Activated CD8-positive, alpha-beta memory T cell treated with anti-CD3 and anti-CD28 coated beads, Interleukin-2, amount 50 U/mL, for 48 hours (primary cell): ENCODE results near the gene STX12.
A peak's percentile ranks its signal among the peaks of the same experiment; 100 is the strongest.
"Not testable (repeated sequence)": the region's sequence is repeated elsewhere in the genome, so short reads cannot be mapped to it uniquely, and the experiment has no call there.

ENCODE experiments used
- DNase-seq: peaks from one replicate; pipeline ENCODE4 v3.0.0-alpha.2; 2020

The STX12 gene

DNA sequence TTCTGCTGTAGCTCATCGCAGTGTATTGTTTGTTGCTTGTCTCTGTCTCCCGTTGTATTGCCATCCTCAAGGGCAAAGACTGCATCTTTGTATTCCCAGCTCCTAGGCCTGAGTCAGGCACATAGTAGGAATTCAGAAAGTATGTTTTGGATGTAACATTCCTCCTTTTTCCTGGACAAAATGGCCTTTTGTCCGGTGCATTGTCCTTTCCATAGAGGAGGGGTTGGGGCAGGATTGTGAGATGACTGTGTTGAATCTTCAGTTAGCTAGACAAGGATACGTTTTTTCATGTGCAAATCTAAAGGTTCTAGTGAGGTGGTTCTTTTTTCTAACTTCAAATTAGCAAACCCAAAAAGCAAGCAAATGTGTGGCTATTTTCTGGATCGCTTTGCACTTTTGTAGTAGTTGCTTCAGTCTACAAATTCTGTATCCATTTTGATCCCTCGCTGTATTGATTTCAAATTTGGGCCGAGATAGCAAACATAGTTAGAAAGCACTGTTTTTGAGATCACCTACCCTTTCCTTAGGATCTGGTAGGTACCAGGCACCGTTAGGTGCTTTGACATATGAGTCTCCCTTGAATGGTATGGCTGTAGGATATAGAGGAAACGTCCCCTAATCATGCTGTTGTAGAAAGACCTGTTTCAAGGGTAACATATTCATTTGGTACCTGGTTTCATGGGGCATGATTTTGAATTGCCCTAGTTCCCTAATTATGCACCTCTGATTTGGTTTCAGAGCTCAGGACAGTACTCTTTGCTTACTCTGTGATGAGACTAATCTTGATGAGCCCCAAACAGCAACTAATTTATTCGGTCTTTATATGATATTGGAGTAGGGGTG lies 58.8 kb downstream of the STX12 start:
- no peak for DNase-seq

- DNase-seq, result no peak
Observed at GRCh38 chr1:27832762-27833161, 59.7 kb downstream of the STX12 start.

DNA sequence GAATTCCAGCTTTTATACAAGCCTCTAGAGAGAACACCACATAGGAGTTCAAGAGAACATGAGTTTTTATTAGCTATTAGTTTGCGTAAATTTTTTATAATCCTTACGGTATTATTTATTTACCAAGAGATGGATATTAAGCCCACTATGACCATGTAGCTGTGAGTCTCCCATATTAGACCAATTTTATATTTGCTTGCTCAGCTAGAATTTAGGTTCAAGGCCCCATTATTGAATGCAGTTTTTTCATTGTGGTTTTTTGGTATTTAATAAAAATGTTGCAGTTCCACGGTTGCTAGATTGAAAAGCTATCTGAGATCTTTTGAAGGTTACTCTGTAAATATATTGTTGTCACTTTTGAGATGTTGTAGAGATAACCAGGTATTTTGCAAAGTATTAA lies 60.5 kb downstream of the STX12 start:
- no peak for DNase-seq

DNA sequence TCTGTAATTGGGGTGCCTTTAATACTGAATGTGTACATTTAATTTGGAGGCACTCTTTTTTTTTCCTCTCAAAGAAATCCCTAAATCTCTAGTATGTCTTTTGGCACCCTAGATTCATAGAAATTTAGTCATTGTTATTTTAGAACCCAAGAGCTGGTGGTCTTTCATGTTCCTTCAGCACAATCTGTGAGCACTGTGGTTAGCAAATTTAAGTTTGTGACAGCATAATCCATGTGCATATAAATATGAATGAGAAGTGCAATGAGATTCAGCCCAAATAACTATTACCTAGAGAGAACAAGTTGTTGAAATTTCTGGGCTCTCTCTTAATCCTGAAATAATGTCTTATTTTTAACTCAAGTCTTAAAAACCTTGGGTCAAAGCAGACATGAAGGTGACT lies 62.0 kb downstream of the STX12 start:
- no peak for DNase-seq

DNA sequence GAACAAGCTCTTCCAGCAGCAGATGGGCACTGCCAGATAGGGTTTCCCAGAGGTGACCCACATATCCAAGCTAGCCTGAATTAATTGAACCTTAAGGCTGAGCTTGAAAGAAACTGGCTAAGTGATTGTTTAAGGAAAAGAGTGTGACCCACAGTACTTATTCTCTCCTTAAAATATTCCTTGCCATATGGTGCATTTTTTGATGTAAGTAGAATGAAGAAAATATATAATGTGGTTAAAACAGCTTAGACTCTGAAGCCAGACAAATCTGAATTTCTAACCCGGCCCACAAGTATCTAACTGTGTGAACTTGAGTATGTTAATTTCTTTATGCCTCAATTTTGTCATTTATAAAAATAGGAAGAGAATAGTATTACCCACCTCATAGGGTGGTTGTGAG lies 62.5 kb downstream of the STX12 start:
- DNase-seq, result no peak

DNA sequence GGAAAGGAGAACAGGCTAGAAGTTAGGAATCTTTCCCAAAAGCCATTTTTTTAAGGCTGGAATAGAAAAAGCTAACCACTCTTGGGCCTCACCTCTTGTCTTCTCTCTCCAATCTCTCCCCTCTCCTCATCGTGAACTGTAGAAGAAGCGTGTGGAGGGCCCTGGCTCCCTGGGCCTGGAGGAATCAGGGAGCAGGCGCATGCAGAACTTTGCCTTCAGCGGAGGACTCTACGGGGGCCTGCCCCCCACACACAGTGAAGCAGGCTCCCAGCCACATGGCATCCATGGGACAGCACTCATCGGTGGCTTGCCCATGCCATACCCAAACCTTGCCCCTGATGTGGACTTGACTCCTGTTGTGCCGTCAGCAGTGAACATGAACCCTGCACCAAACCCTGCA lies 76.9 kb downstream of the STX12 start:
- DNase-seq, result no peak

DNA sequence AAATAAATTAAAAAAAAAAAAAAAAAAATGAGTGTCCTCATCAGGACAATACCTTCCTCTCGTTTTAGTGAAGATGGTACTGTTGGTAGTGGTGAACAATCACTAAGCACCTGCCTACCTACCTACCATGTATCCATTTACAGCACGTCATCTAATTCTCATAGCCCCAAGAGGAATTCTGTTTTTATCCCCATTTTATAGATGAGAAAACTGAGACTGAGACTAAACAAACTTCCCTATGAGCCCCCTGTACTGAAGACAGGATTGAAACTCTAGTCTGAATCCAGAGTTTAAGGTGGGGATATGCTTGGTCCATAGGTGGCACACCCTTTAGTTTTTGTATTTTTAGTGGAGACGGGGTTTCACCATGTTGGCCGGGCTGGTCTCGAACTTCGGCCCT lies 82.1 kb downstream of the STX12 start:
- DNase-seq, result no peak

DNA sequence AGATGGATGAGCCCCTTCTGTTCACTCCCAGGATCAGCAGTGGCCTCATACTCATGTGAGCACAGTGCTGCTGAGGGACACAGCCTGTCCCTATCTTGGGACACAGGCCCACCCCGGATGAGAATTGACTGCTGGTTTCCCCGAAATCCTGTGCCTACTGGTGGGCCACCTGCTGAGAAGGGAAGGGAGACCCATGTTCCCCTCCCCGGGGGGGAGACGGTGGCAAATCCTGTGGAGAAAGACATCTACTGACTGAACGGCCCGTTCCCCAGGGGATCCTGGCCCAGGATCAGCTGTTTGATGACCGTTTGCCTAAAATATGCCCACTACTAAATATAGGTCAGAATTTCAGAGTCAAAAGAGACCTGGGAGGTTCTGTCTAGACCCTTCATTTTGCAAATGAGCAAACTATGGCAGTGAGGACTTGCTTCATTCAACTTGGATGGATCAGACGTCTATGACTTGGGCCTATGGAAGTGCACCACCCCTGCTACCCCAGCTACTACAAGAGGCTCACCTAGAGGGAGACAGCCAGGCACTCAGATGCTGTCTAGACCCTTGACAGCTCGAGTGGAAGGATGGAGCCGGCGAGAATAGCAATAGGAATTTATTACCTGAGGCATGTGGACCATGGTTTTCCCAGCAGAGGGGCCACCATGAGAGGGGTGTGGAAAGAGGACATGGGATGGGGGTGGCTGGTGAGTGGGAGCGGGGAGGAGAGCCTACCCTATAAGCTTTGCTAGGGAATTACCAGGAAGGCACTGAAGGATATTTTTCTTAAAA lies 83.7 kb downstream of the STX12 start:
- no peak for DNase-seq

DNA sequence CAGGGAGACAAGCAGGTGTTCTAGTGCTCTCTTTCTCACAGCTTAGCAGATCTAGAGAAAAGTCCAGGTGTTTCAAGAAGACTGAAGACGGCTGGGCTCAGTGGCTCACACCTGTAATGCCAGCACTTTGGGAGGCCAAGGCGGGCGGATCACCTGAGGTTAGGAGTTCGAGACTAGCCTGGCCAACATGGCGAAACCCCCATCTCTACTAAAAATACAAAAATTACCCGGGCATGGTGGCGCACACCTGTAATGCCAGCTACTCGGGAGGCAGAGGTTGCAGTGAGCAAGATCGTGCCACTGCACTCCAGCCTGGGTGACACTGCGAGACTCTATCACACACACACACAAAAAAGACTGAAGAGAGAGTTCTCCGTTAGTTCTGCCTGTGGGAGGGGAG lies 84.5 kb downstream of the STX12 start:
- not testable (repeated sequence) for DNase-seq

DNA sequence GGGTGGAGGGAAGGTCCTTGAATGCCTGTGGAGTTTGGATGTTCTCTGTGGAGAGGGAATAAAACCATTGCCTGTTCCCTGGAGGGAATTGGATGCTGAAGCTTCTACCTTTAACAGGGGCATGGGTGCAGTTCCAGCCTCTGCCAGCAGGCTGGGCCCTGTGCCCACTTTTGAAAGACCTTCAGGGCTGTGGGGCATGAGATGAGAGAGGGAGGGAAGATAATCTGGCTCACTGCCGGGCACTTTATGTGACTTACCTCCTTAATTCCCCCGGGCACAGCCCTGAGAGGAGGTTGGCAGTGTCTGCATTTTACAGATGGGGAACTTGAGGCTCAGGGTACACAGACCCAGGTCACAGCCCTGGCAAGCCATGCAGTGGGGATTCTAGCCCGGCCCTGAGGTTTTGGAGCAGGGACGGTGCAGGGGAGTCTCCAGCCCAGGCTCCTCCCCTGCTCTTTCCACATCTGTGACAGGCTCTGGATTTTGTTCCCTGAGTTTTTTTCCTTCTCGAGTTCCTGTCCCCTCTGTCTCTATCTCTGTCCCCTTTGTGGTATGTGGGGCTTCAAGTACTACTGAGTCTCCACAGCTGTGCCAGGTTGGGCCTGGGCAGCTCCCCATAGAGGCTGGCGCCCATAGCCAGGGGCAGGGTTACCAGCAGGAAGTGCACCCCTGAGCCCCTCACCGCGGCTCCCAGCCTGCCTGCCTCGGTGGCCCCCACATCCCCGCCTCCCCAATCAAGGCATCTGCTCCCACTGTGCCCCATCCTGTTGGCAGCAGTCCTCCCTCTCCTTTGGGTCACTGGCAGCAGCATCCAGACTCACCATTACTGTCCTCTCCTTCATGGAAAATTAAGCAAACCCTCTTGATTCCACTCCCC lies 85.3 kb downstream of the STX12 start:
- peak; percentile 91 for DNase-seq

DNA sequence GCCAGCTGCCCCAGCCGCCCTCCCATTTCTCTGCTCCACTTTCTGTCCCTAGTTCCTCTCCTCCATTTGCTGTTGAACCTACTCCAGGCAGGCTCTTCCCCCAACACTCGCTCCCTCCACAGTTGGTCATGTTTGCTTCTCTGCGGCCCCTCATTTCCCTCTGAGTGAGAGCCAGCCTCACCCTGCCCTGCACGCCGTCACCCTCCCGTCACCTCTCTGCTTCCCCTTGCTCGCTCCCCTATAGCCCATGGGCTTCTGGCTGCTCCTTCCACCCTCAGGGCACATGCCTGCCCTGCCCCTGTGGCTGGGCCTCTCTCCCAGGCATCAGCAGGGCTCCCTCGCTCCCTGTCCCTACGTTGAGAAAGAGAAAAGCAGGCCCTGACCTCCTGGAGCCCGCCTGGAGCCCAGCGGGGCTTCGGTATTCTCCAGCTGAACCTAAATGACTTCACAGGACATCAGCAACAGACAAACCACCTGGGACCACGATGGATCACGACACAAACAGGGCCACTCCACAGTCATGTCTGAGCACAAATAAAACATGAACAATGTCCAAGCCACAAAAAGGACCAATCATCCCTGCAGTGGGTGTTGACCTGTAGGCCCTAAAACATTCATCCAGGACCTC lies 86.0 kb downstream of the STX12 start:
- no peak for DNase-seq

GRCh38 chr1:27861436-27861835 lies 88.4 kb downstream of the STX12 start:
- no peak for DNase-seq

GRCh38 chr1:27862004-27862403 lies 89.0 kb downstream of the STX12 start:
- DNase-seq, result no peak

- DNase-seq, result no peak
Observed at GRCh38 chr1:27862671-27863537, 89.9 kb downstream of the STX12 start.

DNA sequence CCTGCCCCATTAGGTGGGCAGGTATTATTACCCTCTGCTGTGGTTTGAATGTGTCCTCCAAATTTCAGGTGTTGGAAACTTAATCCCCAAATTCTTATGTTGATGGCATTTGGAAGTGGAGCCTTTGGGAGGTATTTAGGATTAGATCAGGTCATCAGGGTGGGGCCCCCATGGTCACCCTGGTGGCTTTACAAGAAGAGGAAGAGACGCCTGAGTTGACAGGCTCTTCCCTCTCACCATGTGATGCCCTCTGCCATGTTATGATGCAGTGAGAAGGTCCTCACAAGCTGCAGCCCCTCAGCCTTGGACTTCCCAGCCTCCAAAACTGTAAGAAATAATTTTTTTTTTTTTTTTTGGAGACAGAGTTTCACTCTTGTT lies 90.5 kb downstream of the STX12 start:
- no peak for DNase-seq

- no peak for DNase-seq
Observed at GRCh38 chr1:27864264-27864895, 91.4 kb downstream of the STX12 start.

GRCh38 chr1:27865821-27866220 lies 92.8 kb downstream of the STX12 start:
- DNase-seq, result no peak

- no peak for DNase-seq
Observed at GRCh38 chr1:27868556-27868931, 95.5 kb downstream of the STX12 start.

DNA sequence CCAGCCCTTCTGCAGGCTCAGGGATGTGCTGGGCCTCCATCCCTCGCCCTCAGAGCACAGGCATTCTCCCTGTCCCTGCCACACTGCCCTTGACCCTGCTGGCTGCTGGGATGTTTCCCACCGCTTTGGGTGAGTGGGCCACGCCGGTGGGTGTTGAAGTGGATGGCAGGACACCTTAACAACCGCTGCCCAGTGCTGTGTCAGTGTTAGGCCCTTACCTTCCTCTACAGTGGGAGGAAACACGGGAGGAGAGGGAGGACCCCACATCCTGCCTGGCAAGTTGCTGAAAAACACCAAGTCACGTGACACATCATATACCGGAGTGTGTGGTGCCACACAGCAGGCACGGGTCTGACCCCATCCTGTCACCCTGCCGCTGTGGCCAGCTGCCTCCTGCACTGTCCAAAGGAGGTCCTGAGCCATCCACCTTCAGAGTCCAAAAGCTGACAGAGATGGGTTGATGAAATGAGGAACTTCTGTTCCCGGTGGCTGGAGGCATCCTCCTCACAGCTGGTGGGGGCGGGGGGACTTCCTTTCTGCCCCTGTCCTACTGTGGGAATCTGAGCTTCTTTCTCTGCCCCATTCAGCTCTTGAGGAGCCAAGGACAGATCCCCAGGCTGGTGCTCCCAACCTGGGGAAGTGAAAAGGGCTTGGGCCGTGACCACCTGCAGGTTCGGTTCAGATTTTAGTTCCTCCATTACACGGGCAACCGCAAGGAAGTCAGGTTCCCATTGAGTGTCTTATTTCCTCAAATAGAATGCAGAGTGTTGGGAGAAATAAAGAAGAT lies 96.1 kb downstream of the STX12 start:
- peak; percentile 78 for DNase-seq

- DNase-seq, result no peak
Observed at GRCh38 chr1:27869719-27870085, 96.7 kb downstream of the STX12 start.

- not testable (repeated sequence) for DNase-seq
Observed at GRCh38 chr1:27871076-27871475, 98.1 kb downstream of the STX12 start.
